NK-92 (cell line): Measurements from ENCODE around the gene SIAE.

Source experiments
- DNase-seq: peaks from one replicate; lab custom pipeline; 2025; ENCODE audit not compliant: unreplicated experiment; lab: John Stamatoyannopoulos, UW

The SIAE gene

GRCh38 chr11:124583781-124584180 is 89.8 kb downstream of the SIAE start:
- DNase-seq, result no peak
